Endodermal cell (in vitro differentiated cells): ENCODE results near the gene EZH2. TPM values are rescaled to one million over a fixed set of nuclear protein-coding genes. Genes with fewer than 3 reads are reported as not detected.

Experiments
- DNase-seq: peaks from one replicate; pipeline ENCODE4 v3.0.0-alpha.2; 2017
- H3K27ac ChIP-seq: 2 replicates; pipeline ENCODE4 v1.5.1; 2013; ENCODE audit warnings: mild to moderate bottlenecking, low read depth, low read length, moderate library complexity
- H3K27me3 ChIP-seq: 2 replicates; pipeline ENCODE4 v1.6.1; 2013; ENCODE audit warnings: mild to moderate bottlenecking, low read length, moderate library complexity; ENCODE audit not compliant: insufficient read depth, control insufficient read depth, poor library complexity, severe bottlenecking
- H3K36me3 ChIP-seq: 2 replicates; pipeline ENCODE4 v1.7.0; 2013; ENCODE audit warnings: mild to moderate bottlenecking, low read length, moderate library complexity; ENCODE audit not compliant: control insufficient read depth, insufficient read depth
- H3K4me1 ChIP-seq: one replicate; pipeline ENCODE4 v1.7.0; 2013; ENCODE audit warnings: low read length; ENCODE audit not compliant: control insufficient read depth, insufficient read depth
- H3K4me3 ChIP-seq: 2 replicates; pipeline ENCODE4 v1.5.1; 2013; ENCODE audit warnings: mild to moderate bottlenecking, low read length, moderate library complexity
- H3K9ac ChIP-seq: 2 replicates; pipeline ENCODE4 v1.6.1; 2013; ENCODE audit warnings: mild to moderate bottlenecking, low read length, moderate library complexity; ENCODE audit not compliant: poor library complexity, severe bottlenecking; ENCODE audit errors: extremely low read depth
- H3K9me3 ChIP-seq: 2 replicates; pipeline ENCODE4 v1.6.1; 2013; ENCODE audit warnings: mild to moderate bottlenecking, low read length, moderate library complexity; ENCODE audit not compliant: control insufficient read depth
- H3K27ac Mint-ChIP-seq: 2 replicates; pipeline ENCODE4 v1.8.0; 2020; ENCODE audit warnings: mixed read lengths
- H3K27me3 Mint-ChIP-seq: 2 replicates; pipeline ENCODE4 v1.8.0; 2021; ENCODE audit warnings: mild to moderate bottlenecking, mixed read lengths; ENCODE audit not compliant: insufficient read depth
- H3K36me3 Mint-ChIP-seq: 2 replicates; pipeline ENCODE4 v1.8.0; 2020; ENCODE audit warnings: low read depth, mixed read lengths
- H3K4me1 Mint-ChIP-seq: 2 replicates; pipeline ENCODE4 v1.8.0; 2020; ENCODE audit warnings: mixed read lengths
- H3K4me3 Mint-ChIP-seq: 2 replicates; pipeline ENCODE4 v1.8.0; 2020; ENCODE audit warnings: mild to moderate bottlenecking, moderate library complexity, mixed read lengths
- H3K9me3 Mint-ChIP-seq: 2 replicates; pipeline ENCODE4 v1.8.0; 2020; ENCODE audit warnings: mild to moderate bottlenecking, mixed read lengths
- WGBS, 2 experiments: methylation state at CpG; one replicate each; pipeline versions ENCODE4 v1.1.5 to v1.1.7; 2013; ENCODE audit warnings: missing lambda C conversion rate in 2 of 2, mixed read lengths in 1 of 2; ENCODE audit not compliant: insufficient coverage in 1 of 2, insufficient read length in 1 of 2; 5-methylcytosine and 5-hydroxymethylcytosine counted together
- total RNA-seq, 2 donors: library from RNA; stranded (reverse); fragmentation: NEBNext Ultra II Directional in 1 of 2; extraction: Animal tissue kit (Norgen Biotek cat#: 25700) in 1 of 2; gene quantifications; 2 replicates in 1 of 2; 3 replicates in 1 of 2; pipeline ENCODE4 v1.2.1, GENCODE V29; 2021
- TF ChIP-seq, protein P1 (sequence below): fragments of 200-600 bp; sonication (generic); conservative IDR thresholded peaks from 2 replicates; pipeline ENCODE4 v1.5.0; 2021; ENCODE audit warnings: antibody characterized with exemption, mild to moderate bottlenecking

Gene EZH2
- total RNA-seq, 2 donors from 2014 or later = 40.2 to 46.0 TPM

GRCh38 chr7:148835854-148836253, 48.2 kb downstream of the EZH2 start:
- Histone ChIP-seq H3K9ac (no peak overlapping the region), H3K36me3 (peaks cover 12% of the 10 kb centered on the region), H3K4me1 (no peaks in the 10 kb centered on the region), H3K9me3 (no peaks in the 10 kb centered on the region), H3K4me3 (no peak overlapping the region), H3K27me3 (no peaks in the 10 kb centered on the region), H3K27ac (no peak overlapping the region)
- Mint-ChIP-seq H3K36me3 (peaks cover 25% of the 10 kb centered on the region), H3K27ac (no peak overlapping the region), H3K9me3 (no peaks in the 10 kb centered on the region), H3K4me3 (no peak overlapping the region), H3K4me1 (peaks cover 1% of the 10 kb centered on the region), H3K27me3 (no peaks in the 10 kb centered on the region)
- WGBS, 2 experiments = 95 to 100% methylated on average over 3 to 4 of the region's 4 CpGs
- DNase-seq = no peak
- TF ChIP-seq, protein P1, sequence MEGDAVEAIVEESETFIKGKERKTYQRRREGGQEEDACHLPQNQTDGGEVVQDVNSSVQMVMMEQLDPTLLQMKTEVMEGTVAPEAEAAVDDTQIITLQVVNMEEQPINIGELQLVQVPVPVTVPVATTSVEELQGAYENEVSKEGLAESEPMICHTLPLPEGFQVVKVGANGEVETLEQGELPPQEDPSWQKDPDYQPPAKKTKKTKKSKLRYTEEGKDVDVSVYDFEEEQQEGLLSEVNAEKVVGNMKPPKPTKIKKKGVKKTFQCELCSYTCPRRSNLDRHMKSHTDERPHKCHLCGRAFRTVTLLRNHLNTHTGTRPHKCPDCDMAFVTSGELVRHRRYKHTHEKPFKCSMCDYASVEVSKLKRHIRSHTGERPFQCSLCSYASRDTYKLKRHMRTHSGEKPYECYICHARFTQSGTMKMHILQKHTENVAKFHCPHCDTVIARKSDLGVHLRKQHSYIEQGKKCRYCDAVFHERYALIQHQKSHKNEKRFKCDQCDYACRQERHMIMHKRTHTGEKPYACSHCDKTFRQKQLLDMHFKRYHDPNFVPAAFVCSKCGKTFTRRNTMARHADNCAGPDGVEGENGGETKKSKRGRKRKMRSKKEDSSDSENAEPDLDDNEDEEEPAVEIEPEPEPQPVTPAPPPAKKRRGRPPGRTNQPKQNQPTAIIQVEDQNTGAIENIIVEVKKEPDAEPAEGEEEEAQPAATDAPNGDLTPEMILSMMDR = no peak

- TF ChIP-seq, protein P1 = no peak
- H3K36me3 ChIP-seq = peaks cover 21% of the 10 kb centered on the region
- no peak overlapping the region for H3K27ac ChIP-seq
- peaks cover 1% of the 10 kb centered on the region for H3K4me1 Mint-ChIP-seq
- H3K4me3 ChIP-seq = no peak overlapping the region
- no peaks in the 10 kb centered on the region for H3K9me3 ChIP-seq
- H3K27me3 ChIP-seq = no peaks in the 10 kb centered on the region
- H3K9ac ChIP-seq = no peak overlapping the region
- peaks cover 28% of the 10 kb centered on the region for H3K36me3 Mint-ChIP-seq
- DNase-seq = no peak
- 78% methylated on average over 1 of the region's 2 CpGs; no CpG with 5 or more reads in 1 of the 2 experiments for WGBS, 2 experiments
- no peak overlapping the region for H3K27ac Mint-ChIP-seq
- no peak overlapping the region for H3K4me3 Mint-ChIP-seq
- H3K4me1 ChIP-seq = no peaks in the 10 kb centered on the region
- H3K27me3 Mint-ChIP-seq = no peaks in the 10 kb centered on the region
- H3K9me3 Mint-ChIP-seq = no peaks in the 10 kb centered on the region
Measured at GRCh38 chr7:148834605-148835004, 49.5 kb downstream of the EZH2 start.

DNA sequence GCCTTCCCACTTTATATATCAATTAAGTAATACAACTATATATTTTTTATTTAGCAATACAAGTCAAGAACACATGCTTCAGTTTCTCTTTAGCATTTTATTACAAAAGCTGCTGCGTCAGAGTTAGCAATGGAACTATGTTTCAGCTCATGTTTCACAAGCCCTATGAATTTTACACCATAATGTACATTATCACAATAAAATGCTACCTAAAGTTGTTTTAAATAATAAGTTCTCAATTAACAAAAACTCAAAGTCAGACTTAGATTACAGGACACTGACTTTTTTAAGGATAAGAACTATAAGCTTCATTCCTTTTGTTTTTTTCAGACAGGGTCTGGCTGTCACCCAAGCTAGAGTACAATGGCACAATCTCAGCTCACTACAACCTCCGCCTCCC, 52.3 kb downstream of the EZH2 start:
- H3K4me1 Mint-ChIP-seq = peaks cover 1% of the 10 kb centered on the region
- Histone ChIP-seq H3K4me1 (no peaks in the 10 kb centered on the region), H3K27me3 (no peaks in the 10 kb centered on the region), H3K27ac (no peak overlapping the region), H3K4me3 (no peak overlapping the region), H3K9me3 (no peaks in the 10 kb centered on the region), H3K36me3 (peaks cover 29% of the 10 kb centered on the region), H3K9ac (no peak overlapping the region)
- H3K4me3 Mint-ChIP-seq = no peak overlapping the region
- no peaks in the 10 kb centered on the region for H3K9me3 Mint-ChIP-seq
- 95% methylated on average over 2 of the region's 2 CpGs for WGBS, 2 experiments
- TF ChIP-seq, protein P1 = no peak
- H3K27ac Mint-ChIP-seq = no peak overlapping the region
- H3K27me3 Mint-ChIP-seq = no peaks in the 10 kb centered on the region
- DNase-seq = no peak
- H3K36me3 Mint-ChIP-seq = peaks cover 21% of the 10 kb centered on the region
